ENCODE results near the gene CDK18. TPM values are rescaled to one million over a fixed set of nuclear protein-coding genes. Genes with fewer than 3 reads are reported as not detected.

The CDK18 gene
- total RNA-seq, 6 donors from 2014 or later = 16.7 to 130 (median 30.4) TPM

GRCh38 chr1:205572421-205572820, 68.0 kb downstream of the CDK18 start:
- TF ChIP-seq POLR2AphosphoS5 (IDR thresholded peaks at IDR 0.05) (no peak), CTCF (IDR thresholded peaks at IDR 0.05) (no peak), EP300 (IDR thresholded peaks at IDR 0.05) (no peak), POLR2A (IDR thresholded peaks at IDR 0.05) (no peak)
- DNase-seq = no peak
- Histone ChIP-seq H3K4me3 (no peak overlapping the region), H3K27ac (no peak overlapping the region), H3K4me1 (peaks cover 4 to 17% (median 13%) of the 10 kb centered on the region in 4 donors), H3K36me3 (no peaks in the 10 kb centered on the region), H3K9me3 (no peaks in the 10 kb centered on the region), H3K27me3 (peaks cover 0 to 18% (median 7%) of the 10 kb centered on the region in 4 donors)
- no peak for ATAC-seq (ENCODE audit: low FRiP score in 2 of 2)
- WGBS, 2 donors = 38 to 85% methylated on average over 1 of the region's 1 CpG

GRCh38 chr1:205575294-205575885, 70.9 kb downstream of the CDK18 start:
- Histone ChIP-seq H3K27ac (peak overlapping the region in 2 of 4 donors; percentile 5 to 27), H3K27me3 (no peaks in the 10 kb centered on the region), H3K9me3 (no peaks in the 10 kb centered on the region), H3K36me3 (no peaks in the 10 kb centered on the region), H3K4me1 (peaks cover 0 to 17% (median 11%) of the 10 kb centered on the region in 4 donors), H3K4me3 (no peak overlapping the region)
- no peak for TF ChIP-seq POLR2AphosphoS5 (IDR thresholded peaks at IDR 0.05)
- TF ChIP-seq POLR2A (IDR thresholded peaks at IDR 0.05) = no peak
- TF ChIP-seq CTCF (IDR thresholded peaks at IDR 0.05) = no peak
- TF ChIP-seq EP300 (IDR thresholded peaks at IDR 0.05) = no peak
- no peak for ATAC-seq (ENCODE audit: low FRiP score in 2 of 2)
- DNase-seq = no peak
- WGBS, 2 donors = 58% methylated on average over 1 of the region's 1 CpG; no CpG with 5 or more reads in 1 of the 2 donors

DNA sequence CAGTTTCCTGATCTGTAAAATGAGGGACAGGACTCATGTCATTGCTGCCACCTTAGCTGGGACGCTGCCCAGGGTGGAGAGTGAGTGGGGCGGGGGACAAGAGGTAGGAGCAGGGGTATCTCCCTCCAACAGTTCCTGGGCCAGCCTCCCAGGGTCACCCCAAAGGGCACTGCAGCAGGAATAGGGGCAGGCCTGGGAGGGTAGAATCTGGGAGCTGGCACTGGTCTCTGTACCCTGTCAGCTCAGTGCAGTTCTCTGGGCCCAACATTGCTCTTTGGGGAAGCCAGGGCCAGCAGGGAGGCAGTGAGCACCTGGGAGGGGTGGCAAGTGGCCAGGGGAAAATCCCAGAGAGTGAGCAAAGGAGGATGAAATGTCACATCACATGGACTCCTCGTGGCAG, 71.5 kb downstream of the CDK18 start:
- WGBS, 2 donors = 63 to 74% methylated on average over 3 of the region's 3 CpGs
- H3K27ac ChIP-seq = peak overlapping the region in 2 of 4 donors; percentile 14 to 27
- H3K27me3 ChIP-seq = no peaks in the 10 kb centered on the region
- H3K4me1 ChIP-seq = peaks cover 0 to 17% (median 11%) of the 10 kb centered on the region in 4 donors
- H3K9me3 ChIP-seq = no peaks in the 10 kb centered on the region
- TF ChIP-seq CTCF (IDR thresholded peaks at IDR 0.05) (no peak), EP300 (IDR thresholded peaks at IDR 0.05) (no peak), POLR2A (IDR thresholded peaks at IDR 0.05) (no peak), POLR2AphosphoS5 (IDR thresholded peaks at IDR 0.05) (no peak)
- DNase-seq = no peak
- no peaks in the 10 kb centered on the region for H3K36me3 ChIP-seq
- H3K4me3 ChIP-seq = no peak overlapping the region
- ATAC-seq (ENCODE audit: low FRiP score in 2 of 2) = no peak

DNA sequence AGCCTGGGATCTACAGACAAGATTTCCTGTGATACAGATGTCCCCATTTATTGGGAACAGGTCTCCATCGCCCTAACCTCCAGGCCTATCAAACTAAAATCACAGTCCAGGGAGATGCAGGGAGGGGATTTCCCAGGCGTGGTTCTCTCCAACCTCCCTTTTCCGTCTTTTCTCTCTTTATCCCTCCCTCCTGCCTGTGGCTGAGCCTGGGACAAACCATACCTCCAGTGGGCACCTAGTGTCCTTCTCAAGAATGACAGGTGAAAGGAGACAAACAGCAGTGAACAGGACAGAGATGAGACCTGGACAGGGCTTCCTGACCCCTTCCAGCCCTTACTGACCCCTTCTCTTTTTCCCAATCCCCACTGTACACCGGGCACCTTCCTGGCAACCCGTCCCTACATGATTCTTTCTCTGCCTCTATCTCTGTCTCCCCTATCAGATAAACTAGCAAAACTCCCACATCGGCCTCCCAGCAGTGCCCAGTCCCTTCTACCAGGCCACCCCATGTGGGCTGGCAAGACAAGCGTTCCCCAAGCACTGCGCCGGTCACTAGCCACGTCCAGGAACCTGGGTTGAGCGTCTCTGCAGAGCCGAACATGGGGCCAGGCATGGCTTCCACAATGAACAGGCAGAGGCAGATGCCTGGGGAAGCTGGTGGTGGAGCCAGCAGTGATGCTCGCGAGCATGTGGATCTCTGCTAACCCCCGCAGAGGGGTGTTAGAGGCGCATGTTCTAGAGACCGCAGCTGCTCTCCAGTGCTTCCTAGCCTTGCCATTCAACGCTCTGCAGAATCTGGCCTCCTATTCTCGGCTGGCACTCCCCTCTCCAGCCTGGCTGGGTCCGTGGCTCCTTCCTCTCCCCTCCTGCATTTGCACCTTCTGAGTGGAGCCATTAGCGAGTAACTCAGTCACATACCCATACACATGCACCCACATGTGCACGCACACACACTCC, 72.6 kb downstream of the CDK18 start:
- TF ChIP-seq CTCF (IDR thresholded peaks at IDR 0.05) (no peak), POLR2A (IDR thresholded peaks at IDR 0.05) (no peak), EP300 (IDR thresholded peaks at IDR 0.05) (no peak), POLR2AphosphoS5 (IDR thresholded peaks at IDR 0.05) (no peak)
- no peaks in the 10 kb centered on the region for H3K36me3 ChIP-seq
- no peak overlapping the region for H3K27ac ChIP-seq
- no peak overlapping the region for H3K4me3 ChIP-seq
- no peaks in the 10 kb centered on the region for H3K27me3 ChIP-seq
- peak in 1 of 2 donors; percentile 33 for DNase-seq
- WGBS, 2 donors = 86% methylated on average over 18 to 22 of the region's 22 CpGs
- peaks cover 5 to 26% (median 15%) of the 10 kb centered on the region in 4 donors for H3K4me1 ChIP-seq
- ATAC-seq (ENCODE audit: low FRiP score in 2 of 2) = no peak
- H3K9me3 ChIP-seq = no peaks in the 10 kb centered on the region

Data from upper lobe of left lung (tissue), 6 donors.